Neural progenitor cell (in vitro differentiated cells): ENCODE measurements around the gene DZIP1.

ENCODE experiments used
- EZH2 ChIP-seq: fragments of 200-600 bp; sonication (generic); IDR thresholded peaks from 2 replicates; pipeline ENCODE4 v1.6.1; 2017; ENCODE audit warnings: antibody characterized with exemption, mild to moderate bottlenecking, moderate library complexity
- TF ChIP-seq, protein P1 (sequence below): fragments of 200-600 bp; sonication (generic); IDR thresholded peaks from 2 replicates; pipeline ENCODE4 v1.5.1; 2017; ENCODE audit warnings: antibody characterized with exemption, mild to moderate bottlenecking

DNA sequence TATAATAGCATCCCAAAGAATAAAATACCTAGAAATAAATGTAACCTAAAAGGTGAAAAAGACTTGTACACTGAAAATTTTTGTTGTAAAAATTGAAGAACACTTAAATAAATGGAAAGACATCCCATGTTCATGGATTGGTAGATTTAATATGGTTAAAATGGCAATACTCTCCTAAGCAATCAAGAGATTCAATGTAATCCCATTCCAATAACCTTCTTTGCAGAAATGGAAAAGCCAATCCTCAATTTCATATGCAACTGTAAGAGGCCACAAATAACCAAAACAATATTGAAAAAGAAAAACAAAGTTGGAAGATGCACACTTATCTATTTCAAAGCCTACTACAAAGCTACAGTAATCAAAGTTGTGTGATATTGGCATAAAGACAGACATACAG lies 17.7 kb downstream of the DZIP1 start:
- TF ChIP-seq, protein P1, sequence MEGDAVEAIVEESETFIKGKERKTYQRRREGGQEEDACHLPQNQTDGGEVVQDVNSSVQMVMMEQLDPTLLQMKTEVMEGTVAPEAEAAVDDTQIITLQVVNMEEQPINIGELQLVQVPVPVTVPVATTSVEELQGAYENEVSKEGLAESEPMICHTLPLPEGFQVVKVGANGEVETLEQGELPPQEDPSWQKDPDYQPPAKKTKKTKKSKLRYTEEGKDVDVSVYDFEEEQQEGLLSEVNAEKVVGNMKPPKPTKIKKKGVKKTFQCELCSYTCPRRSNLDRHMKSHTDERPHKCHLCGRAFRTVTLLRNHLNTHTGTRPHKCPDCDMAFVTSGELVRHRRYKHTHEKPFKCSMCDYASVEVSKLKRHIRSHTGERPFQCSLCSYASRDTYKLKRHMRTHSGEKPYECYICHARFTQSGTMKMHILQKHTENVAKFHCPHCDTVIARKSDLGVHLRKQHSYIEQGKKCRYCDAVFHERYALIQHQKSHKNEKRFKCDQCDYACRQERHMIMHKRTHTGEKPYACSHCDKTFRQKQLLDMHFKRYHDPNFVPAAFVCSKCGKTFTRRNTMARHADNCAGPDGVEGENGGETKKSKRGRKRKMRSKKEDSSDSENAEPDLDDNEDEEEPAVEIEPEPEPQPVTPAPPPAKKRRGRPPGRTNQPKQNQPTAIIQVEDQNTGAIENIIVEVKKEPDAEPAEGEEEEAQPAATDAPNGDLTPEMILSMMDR = no peak
- no peak for TF ChIP-seq EZH2
